IMR-90 (cell line): ENCODE measurements around the gene BACE1. TPM values are rescaled to one million over a fixed set of nuclear protein-coding genes. Genes with fewer than 3 reads are reported as not detected.

ENCODE experiments used
- ATAC-seq: fragments of 200-7000 bp; cut with Tn5 transposase; 2 replicates; pipeline ENCODE4 v1.9.1; 2020; ENCODE audit warnings: low read depth, mild to moderate bottlenecking, moderate library complexity
- BruUV-seq: library from RNA; stranded (reverse); fragments of 400-500 nt; replicated peaks from 2 replicates; lab custom pipeline; 2021; lab: Mats Ljungman, UMichigan
- CTCF ChIA-PET: fragments of 300-600 bp; formaldehyde crosslinking; extraction: SDS; loops from one replicate; lab custom pipeline; 2021; ENCODE audit warnings: antibody characterized with exemption; lab: Yijun Ruan, JAX
- POLR2A ChIA-PET: fragments of 300-600 bp; sonication (Branson Sonifier 250); formaldehyde crosslinking; loops from one replicate; lab custom pipeline; 2022; ENCODE audit warnings: antibody characterized with exemption; ENCODE audit not compliant: unreplicated experiment; lab: Charles Lee
- DNase-seq: peaks from one replicate; pipeline ENCODE4 v3.0.0; 2013
- H2AFZ ChIP-seq: replicated peaks from 2 replicates; pipeline ENCODE3; 2013; ENCODE audit warnings: low read length, mild to moderate bottlenecking; ENCODE audit not compliant: poor library complexity
- H2AK5ac ChIP-seq: 2 replicates; pipeline ENCODE4 v1.6.1; 2013; ENCODE audit warnings: low read depth, low read length, inconsistent platforms
- H2AK9ac ChIP-seq: replicated peaks from 2 replicates; pipeline ENCODE3; 2013; ENCODE audit warnings: mild to moderate bottlenecking, low read depth, low read length, moderate library complexity; ENCODE audit not compliant: poor library complexity
- H2BK120ac ChIP-seq: 2 replicates; pipeline ENCODE4 v1.6.1; 2013; ENCODE audit warnings: low read depth, low read length, inconsistent platforms
- H2BK15ac ChIP-seq: 3 replicates; pipeline ENCODE4 v1.6.1; 2013; ENCODE audit warnings: low read depth, low read length, inconsistent platforms
- H2BK20ac ChIP-seq: 2 replicates; pipeline ENCODE4 v1.6.1; 2013; ENCODE audit warnings: low read depth, mild to moderate bottlenecking, inconsistent platforms, low read length, moderate library complexity
- H2BK5ac ChIP-seq: 2 replicates; pipeline ENCODE4 v1.6.1; 2013; ENCODE audit warnings: mild to moderate bottlenecking, low read depth, low read length, inconsistent platforms; ENCODE audit not compliant: poor library complexity, severe bottlenecking
- H3K14ac ChIP-seq: replicated peaks from 2 replicates; pipeline ENCODE4 v1.6.1; 2013; ENCODE audit warnings: low read depth, low read length, inconsistent platforms
- H3K18ac ChIP-seq: 2 replicates; pipeline ENCODE4 v1.6.1; 2013; ENCODE audit warnings: low read depth, low read length, control low read depth
- H3K23ac ChIP-seq: 2 replicates; pipeline ENCODE4 v1.6.1; 2013; ENCODE audit warnings: low read depth, low read length, inconsistent platforms
- H3K27ac ChIP-seq: 2 replicates; pipeline ENCODE4 v1.5.1; 2013; ENCODE audit warnings: mild to moderate bottlenecking, control low read depth, low read length; ENCODE audit not compliant: insufficient read depth
- H3K27me3 ChIP-seq: 2 replicates; pipeline ENCODE4 v1.6.1; 2013; ENCODE audit warnings: low read length; ENCODE audit not compliant: control insufficient read depth, insufficient read depth
- H3K36me3 ChIP-seq: 2 replicates; pipeline ENCODE4 v1.6.1; 2013; ENCODE audit warnings: low read length, mixed read lengths; ENCODE audit not compliant: control insufficient read depth, insufficient read depth
- H3K4ac ChIP-seq: 2 replicates; pipeline ENCODE4 v1.6.1; 2013; ENCODE audit warnings: low read depth, low read length, inconsistent platforms
- H3K4me1 ChIP-seq: 2 replicates; pipeline ENCODE4 v1.6.1; 2013; ENCODE audit warnings: low read length, mixed read lengths; ENCODE audit not compliant: control insufficient read depth, insufficient read depth
- H3K4me2 ChIP-seq: 2 replicates; pipeline ENCODE4 v1.6.1; 2013; ENCODE audit warnings: low read depth, mild to moderate bottlenecking, control low read depth, low read length, moderate library complexity
- H3K4me3 ChIP-seq: 2 replicates; pipeline ENCODE4 v1.5.1; 2013; ENCODE audit warnings: low read depth, mild to moderate bottlenecking, control low read depth, low read length, moderate library complexity; ENCODE audit not compliant: insufficient read depth
- H3K56ac ChIP-seq: 2 replicates; pipeline ENCODE4 v1.6.1; 2013; ENCODE audit warnings: low read length, inconsistent platforms; ENCODE audit not compliant: insufficient read depth; ENCODE audit errors: extremely low read depth
- H3K79me1 ChIP-seq, 2 experiments: 2 replicates each; pipeline ENCODE4 v1.6.1; 2013; ENCODE audit warnings: low read length in 2 of 2, inconsistent platforms in 1 of 2, low read depth in 1 of 2
- H3K9ac ChIP-seq: 2 replicates; pipeline ENCODE4 v1.6.1; 2013; ENCODE audit warnings: low read depth, low read length, control low read depth
- H3K9me1 ChIP-seq: 2 replicates; pipeline ENCODE4 v1.6.1; 2013; ENCODE audit warnings: low read length, inconsistent platforms; ENCODE audit not compliant: insufficient read depth
- H3K9me3 ChIP-seq: 2 replicates; pipeline ENCODE4 v1.6.1; 2013; ENCODE audit warnings: low read length; ENCODE audit not compliant: control insufficient read depth, insufficient read depth
- H4K20me1 ChIP-seq: 2 replicates; pipeline ENCODE4 v1.6.1; 2013; ENCODE audit warnings: low read length, inconsistent platforms; ENCODE audit not compliant: insufficient read depth
- H4K5ac ChIP-seq: 2 replicates; pipeline ENCODE4 v1.6.1; 2013; ENCODE audit warnings: mild to moderate bottlenecking, low read depth, low read length, control low read depth
- H4K8ac ChIP-seq, 2 experiments: 2 replicates each; pipeline ENCODE4 v1.6.1; 2013; ENCODE audit warnings: low read depth in 2 of 2, low read length in 2 of 2, control low read depth in 1 of 2, inconsistent platforms in 1 of 2
- H4K91ac ChIP-seq: 2 replicates; pipeline ENCODE4 v1.6.1; 2013; ENCODE audit warnings: low read depth, low read length, inconsistent platforms; ENCODE audit not compliant: insufficient read depth
- CEBPB ChIP-seq: IDR thresholded peaks from 2 replicates; pipeline ENCODE4 v1.6.1; 2012; ENCODE audit warnings: low read depth, low read length, improper control_type of control experiment
- MAFK ChIP-seq: IDR thresholded peaks from 2 replicates; pipeline ENCODE4 v1.6.1; 2012; ENCODE audit warnings: low read depth, low read length, improper control_type of control experiment
- MAZ ChIP-seq: IDR thresholded peaks from 2 replicates; pipeline ENCODE4 v1.6.1; 2012; ENCODE audit warnings: low read depth, mild to moderate bottlenecking, low read length, improper control_type of control experiment, moderate library complexity, borderline replicate concordance
- POLR2A ChIP-seq: IDR thresholded peaks from 2 replicates; pipeline ENCODE4 v1.6.1; 2012; ENCODE audit warnings: mild to moderate bottlenecking, low read depth, low read length
- WGBS, 2 experiments: methylation state at CpG; one replicate each; pipeline versions ENCODE4 v1.1.5 to v1.1.7; 2013; ENCODE audit warnings: missing lambda C conversion rate in 2 of 2; ENCODE audit not compliant: insufficient read length in 1 of 2; ENCODE audit errors: extremely low coverage in 2 of 2; 5-methylcytosine and 5-hydroxymethylcytosine counted together
- dilution Hi-C: fragments of 300-500 bp; cut with HindIII; formaldehyde crosslinking; loops from one replicate; pipeline ENCODE4 v1.14.3; 2018; ENCODE audit warnings: low sequenced_read_pairs; ENCODE audit not compliant: unreplicated experiment
- in situ Hi-C: fragments of 300-500 bp; cut with MboI; formaldehyde crosslinking; loops from 3 replicates; pipeline ENCODE4 v1.14.3; 2019; ENCODE audit warnings: low sequenced_read_pairs, inconsistent platforms, mixed read lengths
- intact Hi-C: fragments of 100-400 bp; cut with micrococcal nuclease; formaldehyde crosslinking; loops from 2 replicates; pipeline ENCODE4 v1.10.0; 2022
- polyA plus RNA-seq, 3 experiments: library from polyadenylated mRNA; depleted of rRNA; stranded (reverse); fragments of >200 nt; gene quantifications; 2 replicates each; pipeline ENCODE4 v1.2.3, GENCODE V29; 2012; ENCODE audit warnings: low replicate concordance in 1 of 3
- total RNA-seq: library from RNA; depleted of rRNA; stranded (reverse); fragments of >200 nt; gene quantifications from 2 replicates; pipeline ENCODE4 v1.2.3, GENCODE V29; 2012
- TF ChIP-seq, protein P1 (sequence below): conservative IDR thresholded peaks from 2 replicates; pipeline ENCODE4 v1.5.1; 2012; ENCODE audit warnings: mild to moderate bottlenecking, low read depth, low read length, improper control_type of control experiment

The BACE1 gene
- total and polyA plus RNA-seq, 2 of the 4 experiments (the other 2 are of a cell fraction) = 27.6 to 50.6 TPM

GRCh38 chr11:117281869-117282268, 34.2 kb downstream of the BACE1 start:
- peak overlapping the region; percentile 9 to 83; a peak in 3 of 4 replicates for H4K8ac ChIP-seq
- H3K56ac ChIP-seq = peak overlapping the region; percentile 59; the same call in 1 of the 2 replicates
- intact Hi-C loops = loop anchor here (2.0 kb wide), 1 partner anchor 43 kb away; no protein-coding TSS in a partner anchor
- peak overlapping the region; percentile 75 for H3K14ac ChIP-seq
- peak overlapping the region; percentile 93 for H3K4ac ChIP-seq
- H3K9ac ChIP-seq = peak overlapping the region; percentile 13; the same call in 1 of the 2 replicates
- TF ChIP-seq MAFK (no peak), POLR2A (no peak), CEBPB (no peak), MAZ (no peak)
- TF ChIP-seq, protein P1, sequence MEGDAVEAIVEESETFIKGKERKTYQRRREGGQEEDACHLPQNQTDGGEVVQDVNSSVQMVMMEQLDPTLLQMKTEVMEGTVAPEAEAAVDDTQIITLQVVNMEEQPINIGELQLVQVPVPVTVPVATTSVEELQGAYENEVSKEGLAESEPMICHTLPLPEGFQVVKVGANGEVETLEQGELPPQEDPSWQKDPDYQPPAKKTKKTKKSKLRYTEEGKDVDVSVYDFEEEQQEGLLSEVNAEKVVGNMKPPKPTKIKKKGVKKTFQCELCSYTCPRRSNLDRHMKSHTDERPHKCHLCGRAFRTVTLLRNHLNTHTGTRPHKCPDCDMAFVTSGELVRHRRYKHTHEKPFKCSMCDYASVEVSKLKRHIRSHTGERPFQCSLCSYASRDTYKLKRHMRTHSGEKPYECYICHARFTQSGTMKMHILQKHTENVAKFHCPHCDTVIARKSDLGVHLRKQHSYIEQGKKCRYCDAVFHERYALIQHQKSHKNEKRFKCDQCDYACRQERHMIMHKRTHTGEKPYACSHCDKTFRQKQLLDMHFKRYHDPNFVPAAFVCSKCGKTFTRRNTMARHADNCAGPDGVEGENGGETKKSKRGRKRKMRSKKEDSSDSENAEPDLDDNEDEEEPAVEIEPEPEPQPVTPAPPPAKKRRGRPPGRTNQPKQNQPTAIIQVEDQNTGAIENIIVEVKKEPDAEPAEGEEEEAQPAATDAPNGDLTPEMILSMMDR = no peak
- peak overlapping the region; percentile 62 for H4K5ac ChIP-seq
- H2AK9ac ChIP-seq = peak overlapping the region; percentile 80
- peaks cover 13% of the 10 kb centered on the region for H3K4me1 ChIP-seq
- H3K36me3 ChIP-seq = peaks cover 21% of the 10 kb centered on the region
- peak overlapping the region; percentile 94 for H4K91ac ChIP-seq
- no peaks in the 10 kb centered on the region for H3K9me3 ChIP-seq
- H2BK5ac ChIP-seq = peak overlapping the region; percentile 81
- H3K27ac ChIP-seq = peak overlapping the region; percentile 72
- peak overlapping the region; percentile 53; the same call in 2 of the 3 replicates for H2BK15ac ChIP-seq
- H2BK20ac ChIP-seq = peak overlapping the region; percentile 90
- no peak overlapping the region for H2AFZ ChIP-seq
- ChIA-PET POLR2A (interaction anchor here (0.6 kb wide), 1 partner anchor 582 kb away, joined by 3 read pairs; no protein-coding TSS in a partner anchor), CTCF (no interaction called here)
- H3K4me3 ChIP-seq = no peak overlapping the region
- BruUV-seq = TSS peak; percentile 34
- dilution Hi-C loops = no loop called here
- H3K79me1 ChIP-seq = peaks cover 5 to 15% of the 10 kb centered on the region in 2 experiments
- H3K27me3 ChIP-seq = no peaks in the 10 kb centered on the region
- in situ Hi-C loops = no loop called here
- H3K23ac ChIP-seq = peak overlapping the region; percentile 63
- ATAC-seq (no peak; the same call in 1 of the 2 replicates), DNase-seq (no peak)
- H3K18ac ChIP-seq = peak overlapping the region; percentile 41
- 100% methylated on average over 1 of the region's 7 CpGs; no CpG with 5 or more reads in 1 of the 2 experiments for WGBS, 2 experiments
- peak overlapping the region; percentile 90 for H2BK120ac ChIP-seq
- H2AK5ac ChIP-seq = peak overlapping the region; percentile 88
- peaks cover 21% of the 10 kb centered on the region for H3K9me1 ChIP-seq
- no peak overlapping the region for H3K4me2 ChIP-seq
- H4K20me1 ChIP-seq = no peaks in the 10 kb centered on the region
